ENCODE measurements around the gene TLR9.

TLR9 gene

GRCh38 chr3:52172262-52172757 is 53.1 kb downstream of the TLR9 start:
- no peak overlapping the region for H2BK120ac ChIP-seq (ENCODE audit: low read depth, low read length)
- H2BK12ac ChIP-seq (ENCODE audit: low read length in 2 of 2): no peak overlapping the region
- no peaks in the 10 kb centered on the region for H3K9me3 ChIP-seq (ENCODE audit: control insufficient read depth, low read length)
- H2AFZ ChIP-seq (ENCODE audit: low read depth, low read length): no peak overlapping the region
- no peak overlapping the region for H3K9ac ChIP-seq (ENCODE audit: low read length)
- H3K23ac ChIP-seq (ENCODE audit: low read length in 2 of 2): no peak overlapping the region
- no peak overlapping the region for H3K4me3 ChIP-seq (ENCODE audit: insufficient read depth in 1 of 2, low read depth in 1 of 2, low read length in 2 of 2)
- WGBS: 86% methylated on average over 5 of the region's 5 CpGs
- H3K18ac ChIP-seq (ENCODE audit: low read depth in 1 of 2, low read length in 2 of 2): no peak overlapping the region
- H3K14ac ChIP-seq (ENCODE audit: low read length in 2 of 2): no peak overlapping the region
- peak overlapping the region; percentile 56 for H4K91ac ChIP-seq (ENCODE audit: low read length)
- H3K79me1 ChIP-seq (replicated peaks; ENCODE audit: low read length, poor library complexity, severe bottlenecking): no peaks in the 10 kb centered on the region
- H3K4me2 ChIP-seq (ENCODE audit: low read length, poor library complexity, severe bottlenecking): no peak overlapping the region
- no peaks in the 10 kb centered on the region for H3K4me1 ChIP-seq (ENCODE audit: control insufficient read depth, insufficient read depth, low read depth, low read length)
- no peak overlapping the region for H2AK5ac ChIP-seq (ENCODE audit: low read length, severe bottlenecking)
- H2BK5ac ChIP-seq (ENCODE audit: low read depth, low read length, poor library complexity, severe bottlenecking): no peak overlapping the region
- H4K8ac ChIP-seq (ENCODE audit: low read length): no peak overlapping the region
- H3K36me3 ChIP-seq (ENCODE audit: control insufficient read depth in 1 of 2, insufficient read depth in 2 of 2, low read depth in 1 of 2, low read length in 2 of 2): no peaks in the 10 kb centered on the region
- H3K4ac ChIP-seq (ENCODE audit: low read depth in 1 of 2, low read length in 2 of 2): no peak overlapping the region
- no peaks in the 10 kb centered on the region for H3K27me3 ChIP-seq (ENCODE audit: control insufficient read depth in 1 of 2, insufficient read depth in 1 of 2, low read length in 2 of 2)
- no peak for DNase-seq
- H3K27ac ChIP-seq (ENCODE audit: low read length, poor library complexity, severe bottlenecking): no peak overlapping the region
- H2BK15ac ChIP-seq (ENCODE audit: low read depth, poor library complexity, severe bottlenecking): no peak overlapping the region

- no peak overlapping the region for H2BK120ac ChIP-seq (ENCODE audit: low read depth, low read length)
- H2AK5ac ChIP-seq (ENCODE audit: low read length, severe bottlenecking): no peak overlapping the region
- no peaks in the 10 kb centered on the region for H3K79me1 ChIP-seq (replicated peaks; ENCODE audit: low read length, poor library complexity, severe bottlenecking)
- no peaks in the 10 kb centered on the region for H3K4me1 ChIP-seq (ENCODE audit: control insufficient read depth, insufficient read depth, low read depth, low read length)
- H3K18ac ChIP-seq (ENCODE audit: low read depth in 1 of 2, low read length in 2 of 2): no peak overlapping the region
- no peak overlapping the region for H3K23ac ChIP-seq (ENCODE audit: low read length in 2 of 2)
- 77% methylated on average over 3 of the region's 3 CpGs for WGBS
- H3K27ac ChIP-seq (ENCODE audit: low read length, poor library complexity, severe bottlenecking): no peak overlapping the region
- H3K4me3 ChIP-seq (ENCODE audit: insufficient read depth in 1 of 2, low read depth in 1 of 2, low read length in 2 of 2): no peak overlapping the region
- no peak overlapping the region for H2BK12ac ChIP-seq (ENCODE audit: low read length in 2 of 2)
- H2BK15ac ChIP-seq (ENCODE audit: low read depth, poor library complexity, severe bottlenecking): no peak overlapping the region
- H3K9ac ChIP-seq (ENCODE audit: low read length): no peak overlapping the region
- no peak overlapping the region for H2BK5ac ChIP-seq (ENCODE audit: low read depth, low read length, poor library complexity, severe bottlenecking)
- H3K14ac ChIP-seq (ENCODE audit: low read length in 2 of 2): peak overlapping the region in 1 of 2 experiments; percentile 26
- H3K9me3 ChIP-seq (ENCODE audit: control insufficient read depth, low read length): no peaks in the 10 kb centered on the region
- no peaks in the 10 kb centered on the region for H3K27me3 ChIP-seq (ENCODE audit: control insufficient read depth in 1 of 2, insufficient read depth in 1 of 2, low read length in 2 of 2)
- H3K36me3 ChIP-seq (ENCODE audit: control insufficient read depth in 1 of 2, insufficient read depth in 2 of 2, low read depth in 1 of 2, low read length in 2 of 2): no peaks in the 10 kb centered on the region
- no peak overlapping the region for H3K4ac ChIP-seq (ENCODE audit: low read depth in 1 of 2, low read length in 2 of 2)
- H2AFZ ChIP-seq (ENCODE audit: low read depth, low read length): no peak overlapping the region
- no peak overlapping the region for H3K4me2 ChIP-seq (ENCODE audit: low read length, poor library complexity, severe bottlenecking)
- no peak overlapping the region for H4K8ac ChIP-seq (ENCODE audit: low read length)
- peak; percentile 81 for DNase-seq
- H4K91ac ChIP-seq (ENCODE audit: low read length): no peak overlapping the region
Observed at GRCh38 chr3:52171514-52172261, 53.8 kb downstream of the TLR9 start.

Small RNAs within 50 kb of the gene (small RNA-seq; reads per million reads assigned to genes)
- gene MIRLET7G (ENCODE audit: low read depth): 7,854 reads per million, percentile 99 among the genes with 10 or more reads in this experiment

All from mesenchymal stem cell (in vitro differentiated cells and primary cell).